SIG-M5 treated with dmso at 0.1 percent for 504 hours (cell line): Measurements from ENCODE around the gene GGA3.

ENCODE experiments used
- DNase-seq: peaks from one replicate; lab custom pipeline; 2025; ENCODE audit not compliant: unreplicated experiment; lab: John Stamatoyannopoulos, UW

Gene GGA3

DNA sequence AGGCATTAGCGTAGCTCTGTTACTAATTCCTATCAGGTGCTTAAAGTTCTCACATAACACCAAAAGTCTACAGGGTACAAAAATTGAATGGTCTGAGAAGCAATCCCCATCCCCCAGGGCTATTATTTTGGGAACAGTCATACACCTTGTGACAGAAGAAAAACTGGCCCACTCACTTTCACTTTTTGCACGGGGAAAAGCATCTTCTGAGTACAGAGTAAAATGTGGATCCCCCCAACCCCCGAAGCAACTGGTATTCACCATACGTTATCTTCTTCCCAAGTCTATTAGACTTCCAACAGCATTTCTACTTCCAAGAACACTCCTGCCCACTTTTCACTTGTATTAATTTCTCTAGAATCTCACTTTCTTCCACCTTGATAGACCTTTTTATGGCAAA, 11.8 kb downstream of the GGA3 start:
- no peak for DNase-seq

DNA sequence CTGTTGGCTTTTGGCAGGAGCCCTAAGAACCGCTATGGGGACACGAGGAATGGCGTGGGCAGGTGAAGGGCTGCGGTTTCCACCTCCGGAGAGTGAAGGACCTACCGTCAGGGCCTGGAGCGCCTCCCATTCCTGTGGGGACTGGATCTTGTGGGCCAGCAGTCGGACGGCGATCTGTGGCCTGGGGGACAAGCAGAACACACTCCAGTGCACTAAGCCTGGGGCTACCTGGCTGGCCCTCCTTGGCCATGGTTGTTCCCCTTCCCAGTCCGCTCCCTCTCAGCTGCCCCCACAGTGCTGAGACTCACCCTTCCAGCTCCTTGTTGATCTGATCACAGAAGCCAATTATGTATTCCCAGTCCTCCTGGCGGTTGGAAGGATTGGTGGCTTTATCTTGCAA, 15.0 kb downstream of the GGA3 start:
- no peak for DNase-seq

DNA sequence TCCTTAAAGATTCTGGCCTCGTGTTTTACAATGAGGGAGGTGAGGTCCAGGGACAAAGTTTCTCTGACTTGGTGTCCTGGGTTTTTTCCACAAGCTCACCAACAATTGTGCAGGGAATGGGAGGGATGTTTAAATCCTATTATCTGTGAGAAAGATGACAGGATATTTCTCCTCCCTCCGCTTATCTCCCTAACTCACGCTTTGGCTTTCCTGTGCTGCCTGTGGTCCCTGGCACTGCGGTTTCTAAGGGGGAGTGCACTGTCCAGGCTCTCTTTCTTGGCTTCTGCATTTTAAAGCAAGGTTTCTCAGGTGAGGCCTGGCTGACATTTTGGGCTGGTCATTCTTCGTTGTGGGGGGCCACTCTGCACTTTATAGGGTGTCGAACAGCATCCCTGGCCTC, 16.4 kb downstream of the GGA3 start:
- DNase-seq: no peak

DNA sequence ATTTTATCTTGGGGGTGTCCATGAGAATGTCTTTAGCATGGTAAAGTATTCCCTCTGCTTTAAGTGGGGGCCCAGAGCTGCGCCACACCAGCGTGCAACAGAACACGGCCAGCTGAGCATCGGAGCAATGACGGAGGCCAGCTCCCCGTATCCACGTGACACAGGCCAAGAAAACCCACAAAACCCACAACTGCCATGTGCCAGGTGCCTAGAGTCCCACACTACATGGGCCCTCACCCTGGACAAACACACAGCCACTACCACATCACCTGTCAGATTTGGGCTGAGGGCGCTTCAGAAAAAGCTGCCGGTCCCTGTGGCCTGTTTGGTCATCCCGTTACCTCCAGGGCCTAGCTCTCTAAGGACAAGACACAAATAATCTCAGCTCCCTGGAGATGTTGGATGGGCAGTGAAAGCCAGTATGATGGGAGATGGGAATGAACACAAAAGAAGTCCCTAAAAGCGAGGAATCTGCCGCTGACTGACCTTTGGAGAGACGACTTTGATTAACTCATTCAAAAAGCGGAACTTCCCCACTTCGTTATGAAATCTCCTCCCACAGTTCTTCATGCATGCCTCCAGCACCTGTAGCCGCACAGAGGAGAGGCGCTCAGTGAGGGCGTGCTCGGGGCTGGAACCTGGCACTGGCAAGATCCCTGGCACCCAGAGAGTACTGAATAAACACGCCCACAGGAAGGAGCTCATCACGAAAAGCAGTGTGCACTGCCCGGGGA, 17.1 kb downstream of the GGA3 start:
- DNase-seq: peak; percentile 80

DNA sequence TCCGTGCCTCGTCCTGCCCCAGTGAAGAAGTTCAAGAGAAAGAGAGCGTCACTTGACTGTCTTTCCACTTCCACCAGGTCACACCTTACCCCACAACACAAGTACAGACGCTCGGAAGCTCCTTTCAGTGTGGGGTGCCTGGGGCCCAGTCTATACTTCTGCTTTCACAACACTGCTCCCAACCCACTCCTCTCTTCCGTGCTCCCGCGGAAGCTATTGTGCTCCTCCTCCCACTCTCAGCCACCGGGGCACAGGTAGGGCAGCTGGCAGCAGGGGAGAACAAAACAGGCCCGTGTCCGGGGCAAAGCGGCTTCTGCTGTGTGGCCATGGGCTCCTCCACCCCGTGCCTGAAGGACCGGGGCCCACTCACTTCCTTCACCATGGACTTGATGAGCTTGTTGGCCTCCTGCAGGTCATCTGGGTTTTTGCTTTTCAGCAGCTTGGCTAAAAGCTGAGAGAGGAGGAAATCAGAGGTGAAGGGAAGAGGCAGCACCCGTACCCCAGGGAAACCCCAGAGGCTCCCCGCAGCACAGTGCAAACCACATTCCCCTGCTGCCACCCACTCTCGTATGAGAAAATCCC, 18.9 kb downstream of the GGA3 start:
- DNase-seq: peak; percentile 53

DNA sequence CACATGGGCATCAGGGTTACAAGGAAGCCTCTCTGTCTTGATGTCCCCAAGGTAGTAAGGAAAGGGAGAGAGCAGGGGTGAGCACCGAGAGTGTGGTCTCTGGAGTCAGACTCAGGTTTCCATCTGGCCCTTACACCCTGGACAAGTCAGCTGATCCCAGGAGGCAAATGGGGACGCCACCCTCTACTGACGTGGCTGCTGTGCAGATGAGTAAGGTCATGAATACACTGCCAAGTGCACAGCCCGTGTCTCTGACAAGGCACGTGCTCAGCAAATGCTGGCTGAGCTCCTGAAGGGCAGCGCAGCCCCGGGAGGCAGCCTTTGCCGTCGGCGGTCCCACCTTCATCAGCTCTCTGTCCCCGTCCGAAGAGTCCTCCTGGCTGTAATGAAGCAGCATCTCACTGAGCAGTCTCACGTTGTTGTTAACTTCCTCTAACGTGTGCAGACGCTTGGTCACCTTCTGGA, 19.4 kb downstream of the GGA3 start:
- no peak for DNase-seq

DNA sequence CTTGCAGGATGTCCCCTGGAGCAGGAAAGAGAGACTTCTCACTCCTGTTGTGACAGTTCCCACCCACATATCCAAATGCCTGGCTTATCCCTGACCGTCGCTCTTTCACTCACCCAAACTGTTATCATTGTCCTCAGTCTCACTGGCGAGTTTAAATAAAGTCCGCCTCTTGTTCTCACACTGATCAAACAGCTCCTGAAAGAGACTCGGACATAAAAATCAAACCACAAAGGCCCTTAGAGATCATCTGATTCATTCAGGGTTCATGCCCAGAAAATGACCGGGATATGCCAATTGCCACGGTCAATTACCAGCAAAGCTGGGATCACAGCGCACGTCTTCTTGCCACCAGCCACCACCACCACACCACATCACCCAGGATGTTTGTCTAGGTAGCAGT, 19.9 kb downstream of the GGA3 start:
- DNase-seq: no peak

DNA sequence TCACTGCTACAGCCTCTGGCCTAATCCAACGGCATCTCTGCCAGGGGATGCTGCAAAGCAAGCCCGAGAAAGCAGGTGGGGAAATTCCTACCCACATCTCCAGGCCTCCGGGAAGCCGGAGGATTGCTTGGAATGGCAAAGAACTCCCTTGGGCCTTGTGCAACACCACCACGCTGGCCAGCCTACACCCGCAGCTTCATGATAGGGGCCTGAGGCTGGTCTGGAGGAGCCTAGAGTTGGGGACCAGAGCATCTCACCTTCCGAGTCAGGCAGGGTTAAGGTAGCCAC, 20.3 kb downstream of the GGA3 start:
- DNase-seq: no peak

DNA sequence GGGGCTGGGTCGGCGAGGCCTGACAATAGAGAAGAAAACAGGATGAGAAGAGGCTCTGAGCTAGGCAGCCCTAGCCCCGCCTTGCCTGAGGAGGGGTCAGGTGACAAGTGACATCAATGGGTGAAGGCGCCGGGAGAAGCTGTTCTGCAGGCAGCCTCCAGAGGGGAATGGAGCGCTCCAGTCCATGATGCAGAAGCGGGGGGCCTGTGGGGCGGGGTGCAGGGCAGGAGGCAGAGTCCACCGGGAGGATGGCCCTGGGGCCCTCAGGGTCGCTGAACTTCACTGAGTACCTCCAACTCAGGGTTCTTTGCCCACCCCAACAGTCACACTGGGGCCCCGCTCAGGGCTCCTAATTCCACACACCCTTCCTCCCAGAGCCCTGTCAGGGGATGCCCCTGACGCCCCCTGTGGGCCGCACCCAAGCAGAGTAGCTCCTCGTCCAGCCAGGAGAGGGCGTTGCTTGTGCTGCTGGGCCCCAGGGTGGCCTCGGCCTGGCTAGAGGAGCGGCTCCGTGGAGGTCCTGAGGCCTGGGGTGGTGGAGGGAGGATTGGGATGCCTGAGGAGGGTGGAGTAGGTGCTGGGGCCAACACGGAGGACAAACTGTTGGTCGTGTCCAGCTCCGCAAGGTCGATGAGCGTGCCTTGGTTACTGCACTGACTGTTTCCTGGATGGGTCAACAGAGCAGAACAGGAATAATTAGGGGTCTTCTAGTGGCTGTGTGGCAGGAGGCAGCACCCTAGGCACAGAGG, 20.8 kb downstream of the GGA3 start:
- DNase-seq: peak; percentile 77

DNA sequence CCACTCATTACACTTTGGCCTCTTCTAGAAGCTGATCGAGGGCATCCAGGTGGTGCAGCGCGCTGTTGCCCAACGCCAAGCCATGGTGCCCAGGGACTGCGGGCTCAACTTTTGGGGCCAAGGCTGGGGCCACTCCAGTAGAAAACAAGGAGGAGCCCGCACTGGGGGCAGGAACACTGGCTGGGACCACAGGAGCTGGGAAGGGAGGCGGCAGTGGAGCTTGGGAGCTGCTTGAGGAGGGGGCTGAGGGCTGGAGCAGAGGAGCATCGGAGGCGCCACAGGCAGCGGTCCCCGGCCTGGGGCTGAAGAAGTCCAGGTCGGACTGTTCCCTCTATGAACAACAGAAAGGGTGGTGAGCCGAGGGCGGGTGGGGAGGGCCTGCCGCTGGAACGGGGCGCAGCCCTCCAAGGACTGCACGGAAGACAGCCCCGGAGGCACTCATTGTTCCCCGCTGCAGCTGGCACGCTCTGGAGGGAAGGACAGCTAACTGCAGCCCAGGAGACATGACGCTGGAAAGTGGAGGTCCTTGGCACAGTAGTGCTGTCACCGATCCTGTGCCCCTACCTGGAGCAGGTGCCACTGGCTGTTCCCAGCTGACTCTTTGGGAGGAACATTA, 21.5 kb downstream of the GGA3 start:
- no peak for DNase-seq

DNA sequence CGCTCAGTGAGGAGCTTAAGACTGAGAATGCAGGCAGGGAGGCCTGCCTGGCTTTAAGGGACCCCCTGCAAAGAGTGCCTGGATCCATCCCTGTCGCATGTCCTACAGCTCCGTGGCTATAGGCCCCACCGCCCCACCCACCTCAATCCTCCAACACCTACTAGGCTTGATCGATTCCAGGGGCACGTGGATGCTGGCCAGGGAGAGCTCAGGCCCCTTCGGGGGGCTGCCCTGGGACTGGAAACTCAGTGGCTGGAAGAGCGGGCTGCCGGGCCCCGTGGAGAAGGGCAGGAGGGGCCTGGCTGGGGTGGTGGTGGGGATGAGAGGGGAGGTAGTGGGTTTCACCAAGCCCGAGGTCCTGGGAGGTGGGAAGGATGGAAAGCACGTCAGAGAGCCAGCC, 22.2 kb downstream of the GGA3 start:
- DNase-seq: no peak

DNA sequence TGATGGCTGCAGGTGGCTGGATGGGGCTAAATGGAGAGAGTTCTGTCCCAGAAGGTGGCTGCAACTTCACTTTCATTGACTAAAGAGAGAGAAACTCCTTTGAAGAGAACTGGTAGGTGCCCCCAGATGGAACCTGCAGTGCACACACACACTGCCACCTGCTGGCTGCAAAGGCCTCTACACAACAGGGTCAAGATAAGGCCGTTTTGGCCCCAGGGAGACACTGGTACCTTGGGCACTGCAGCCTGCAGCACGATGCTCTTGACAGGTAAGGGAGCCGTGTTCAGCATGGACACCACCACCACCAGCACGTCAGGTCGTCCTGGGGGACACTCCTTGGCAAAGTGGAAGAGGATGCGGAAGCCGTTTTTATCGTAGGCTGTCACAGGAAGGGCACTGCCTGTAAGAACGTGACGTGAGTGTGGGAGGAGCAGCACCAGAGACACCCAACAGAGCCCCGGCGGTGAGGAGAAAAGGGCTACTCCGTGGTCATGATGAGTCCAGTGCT, 22.7 kb downstream of the GGA3 start:
- DNase-seq: peak; percentile 87

DNA sequence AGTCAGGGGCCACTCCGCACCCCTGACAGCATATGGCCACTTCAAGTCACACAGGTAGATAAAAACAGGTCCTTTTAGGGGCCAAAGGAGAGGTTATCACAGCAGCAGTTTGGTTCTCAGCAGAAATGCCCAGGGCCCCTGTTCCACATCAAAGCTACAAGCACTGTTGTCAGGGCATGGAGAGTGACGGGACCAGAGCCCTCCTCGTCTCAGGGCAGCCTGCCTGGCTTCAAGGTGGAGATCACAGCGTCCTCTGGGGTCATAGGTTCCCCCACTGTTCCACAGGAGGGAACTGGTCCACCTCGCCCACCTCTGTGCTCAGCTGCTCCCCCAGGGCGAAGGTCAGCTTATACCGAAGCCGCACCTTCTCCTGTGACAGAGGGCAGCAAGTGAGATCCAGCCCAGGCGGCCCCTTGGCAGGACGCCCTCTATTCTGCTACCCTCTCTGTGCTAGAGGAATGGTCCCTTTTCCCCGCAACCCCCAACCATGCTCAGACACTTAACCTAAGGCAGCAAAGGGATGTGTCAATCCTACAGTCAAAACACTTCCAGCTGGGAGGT, 23.3 kb downstream of the GGA3 start:
- DNase-seq: no peak

DNA sequence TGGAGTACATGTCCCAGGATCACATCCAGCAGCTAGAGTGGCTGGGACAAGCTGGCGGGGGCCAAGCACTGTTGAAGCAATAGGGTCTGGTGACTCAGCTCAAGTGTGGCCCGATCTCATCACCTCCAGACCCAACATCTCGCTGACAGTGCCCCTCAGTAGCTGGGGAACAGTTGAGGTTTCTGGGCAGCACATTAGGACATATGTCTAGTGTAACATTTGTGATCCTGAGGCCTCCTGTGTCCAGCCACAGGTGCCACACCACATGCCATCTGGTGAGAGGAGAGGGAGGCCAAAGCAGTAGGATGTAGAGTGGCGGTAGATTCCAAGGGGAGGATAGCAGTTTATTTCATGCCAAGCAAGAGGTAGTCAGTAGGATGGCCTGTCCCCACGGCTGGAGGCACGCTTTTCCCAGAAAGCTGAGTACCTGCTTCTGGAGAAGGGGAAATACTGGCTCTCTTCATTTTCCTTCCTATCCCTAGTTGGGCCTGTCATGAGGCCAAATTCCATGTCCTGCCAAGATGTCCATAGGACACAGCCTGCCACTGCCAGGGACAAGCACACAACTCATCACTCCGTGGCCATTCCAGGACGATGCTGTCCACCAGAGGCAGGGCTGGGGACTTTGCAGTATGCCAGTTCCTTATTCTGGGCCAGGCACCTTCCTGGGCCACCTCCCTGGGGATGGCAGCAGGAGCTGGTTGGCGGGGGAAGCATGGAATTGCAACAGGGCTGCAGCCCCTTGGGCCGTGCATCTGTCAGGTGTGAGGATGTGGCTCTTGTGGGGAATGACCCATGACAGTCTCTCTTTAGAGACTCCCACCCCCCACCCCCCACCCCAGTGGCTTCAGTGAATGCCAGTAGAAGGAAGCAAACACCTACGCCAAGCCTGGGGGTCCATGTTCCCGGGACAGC, 24.0 kb downstream of the GGA3 start:
- DNase-seq: no peak

DNA sequence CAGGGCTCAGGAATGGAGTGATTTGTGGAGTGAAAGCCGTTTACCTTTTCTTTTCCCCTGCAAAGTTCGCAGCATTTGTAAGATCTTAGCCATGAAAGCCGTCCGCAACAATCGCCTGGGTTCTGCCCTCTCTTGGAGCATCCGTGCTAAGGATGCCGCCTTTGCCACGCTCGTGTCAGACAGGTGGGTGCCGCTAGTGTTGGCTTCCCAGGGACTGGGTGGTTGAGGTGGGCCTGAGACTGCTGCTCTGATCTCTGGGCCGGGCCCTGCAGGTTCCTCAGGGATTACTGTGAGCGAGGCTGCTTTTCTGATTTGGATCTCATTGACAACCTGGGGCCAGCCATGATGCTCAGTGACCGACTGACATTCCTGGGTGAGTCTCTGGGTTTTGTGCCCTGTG, 28.6 kb downstream of the GGA3 start:
- no peak for DNase-seq

DNA sequence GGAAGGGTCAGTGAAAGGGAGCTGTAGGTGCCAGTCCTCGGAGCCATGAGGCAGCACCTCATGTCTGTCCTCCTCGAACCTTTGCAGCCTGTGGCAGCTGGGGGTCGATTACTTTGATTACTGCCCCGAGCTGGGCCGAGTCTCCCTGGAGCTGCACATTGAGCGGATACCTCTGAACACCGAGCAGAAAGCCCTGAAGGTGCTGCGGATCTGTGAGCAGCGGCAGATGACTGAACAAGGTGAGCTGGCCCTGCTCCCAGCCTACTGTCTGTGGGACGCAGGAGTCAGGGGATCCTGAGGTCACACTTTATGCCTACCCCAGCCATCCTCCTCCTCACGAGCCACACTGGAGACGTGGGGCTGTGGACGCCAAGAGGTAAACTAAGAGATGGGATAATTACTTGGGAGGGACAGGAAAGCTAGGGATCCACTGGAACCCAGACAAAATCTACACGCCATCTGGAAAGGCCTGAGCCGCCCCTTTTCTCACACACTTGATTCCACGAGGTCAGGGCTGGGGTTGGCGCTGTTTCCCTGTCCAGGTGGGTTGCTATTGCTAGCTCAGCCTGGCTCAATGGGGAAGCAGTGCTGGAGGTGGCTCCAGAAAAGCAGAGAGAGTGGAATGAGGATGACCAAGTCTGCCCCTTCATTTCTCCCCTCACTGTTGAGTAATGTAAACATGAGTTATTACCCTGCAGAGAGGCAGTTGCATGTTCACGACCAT, 29.5 kb downstream of the GGA3 start:
- no peak for DNase-seq

DNA sequence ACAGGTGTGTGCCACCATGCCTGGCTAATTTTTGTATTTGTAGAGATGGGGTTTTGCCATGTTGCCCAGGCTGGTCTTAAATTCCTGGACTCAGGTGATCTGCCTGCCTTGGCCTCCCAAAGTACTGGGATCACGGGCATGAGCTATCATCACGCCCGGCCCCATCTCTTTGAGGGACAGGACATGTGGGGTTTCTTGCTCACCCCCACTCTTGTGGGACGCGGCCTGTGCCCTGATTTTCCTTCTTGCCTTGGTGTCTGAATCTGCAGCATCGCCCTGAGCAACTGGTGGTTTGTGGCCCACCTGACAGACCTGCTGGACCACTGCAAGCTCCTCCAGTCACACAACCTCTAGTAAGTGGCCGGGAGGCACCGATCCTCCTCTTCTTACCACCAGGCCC, 30.3 kb downstream of the GGA3 start:
- no peak for DNase-seq

DNA sequence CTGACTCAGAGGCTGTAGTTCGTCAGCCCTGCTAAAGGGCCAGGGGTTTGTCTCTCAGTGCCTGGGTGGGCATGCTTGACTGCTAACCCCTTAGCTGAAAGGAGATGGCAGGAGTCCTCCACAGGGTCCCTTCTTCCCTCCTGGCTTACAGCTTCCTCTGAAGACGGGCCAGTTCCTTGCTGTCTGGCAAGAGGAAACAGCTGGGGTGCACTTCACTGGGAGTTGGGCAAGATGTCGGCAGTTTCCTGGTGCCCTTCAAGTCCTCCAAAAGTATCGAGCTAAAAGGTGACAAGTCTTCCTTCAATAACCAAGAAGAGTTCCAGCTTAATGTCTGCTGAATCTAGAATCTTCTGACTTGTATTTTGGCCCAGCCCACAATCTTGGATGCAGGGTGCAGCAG, 32.6 kb downstream of the GGA3 start:
- DNase-seq: peak; percentile 73

DNA sequence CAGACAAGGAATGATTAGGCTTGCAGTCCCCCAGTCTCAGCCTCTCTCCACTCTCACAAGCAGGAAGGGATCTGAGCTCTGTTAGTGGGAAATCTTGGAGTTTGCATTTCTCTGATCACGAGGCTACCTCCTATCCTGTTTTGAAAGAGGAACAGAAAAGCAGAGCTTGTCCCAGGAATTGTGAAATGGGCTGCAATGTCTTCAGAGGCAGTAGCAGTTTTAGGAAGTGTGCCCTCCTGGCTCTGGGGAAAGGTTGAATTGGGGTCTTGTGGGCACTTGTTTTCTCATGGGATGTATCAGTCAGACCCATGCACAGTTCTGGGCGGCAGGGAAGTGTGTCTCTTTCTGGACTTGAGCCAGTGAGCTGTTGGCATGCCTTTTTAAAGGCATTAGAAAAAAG, 33.1 kb downstream of the GGA3 start:
- DNase-seq: peak; percentile 96

DNA sequence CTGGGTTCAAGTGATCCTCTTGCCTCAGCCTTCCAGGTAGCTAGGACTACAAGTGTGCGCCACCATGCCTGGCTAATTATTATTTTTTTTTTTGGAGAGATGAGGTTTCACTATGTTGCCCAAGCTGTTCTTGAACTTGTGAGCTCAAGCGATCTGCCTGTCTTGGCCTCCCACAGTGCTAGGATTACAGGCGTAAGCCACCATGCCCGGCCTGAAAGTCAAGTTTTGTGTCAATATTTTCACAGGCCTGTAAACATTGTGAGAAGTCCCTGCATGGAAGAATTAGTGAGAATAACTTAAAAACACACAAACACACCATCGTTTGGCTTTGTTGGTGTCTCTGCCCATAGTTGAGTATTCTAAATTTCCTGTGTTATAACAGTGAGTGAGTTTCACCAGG, 33.7 kb downstream of the GGA3 start:
- DNase-seq: no peak
